Measurements from ENCODE around the gene TMEM170A. TPM values are rescaled to one million over a fixed set of nuclear protein-coding genes. Genes with fewer than 3 reads are reported as not detected.

The TMEM170A gene
- total RNA-seq, 1 experiment from 2014 or later: 46.8 TPM

DNA sequence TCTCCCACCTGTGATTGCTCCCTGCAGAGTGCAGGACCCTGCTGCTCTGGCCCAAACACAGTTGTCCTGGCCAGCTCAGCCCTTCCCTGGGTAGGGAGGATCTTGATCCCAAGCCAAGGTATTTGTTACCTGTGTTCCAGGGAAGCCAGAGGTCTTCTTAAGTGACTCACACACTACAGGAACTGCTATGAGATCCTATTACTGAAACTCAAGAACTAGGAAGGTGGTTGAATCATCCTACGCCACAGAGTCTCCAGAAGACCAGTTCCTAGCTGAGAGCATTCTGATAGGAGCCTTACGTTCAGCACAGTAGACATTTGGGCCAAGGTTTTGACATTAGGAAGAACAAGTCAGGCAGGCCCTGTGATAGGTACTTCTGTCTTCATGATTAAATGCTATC lies 18.7 kb upstream of the TMEM170A start:
- H3T11ph ChIP-seq (ENCODE audit: low read length): no peak overlapping the region
- H3K4me1 Mint-ChIP-seq: peaks cover 0 to 15% of the 10 kb centered on the region in 2 experiments; a peak in 2 of 4 replicates
- TF ChIP-seq, protein P1, sequence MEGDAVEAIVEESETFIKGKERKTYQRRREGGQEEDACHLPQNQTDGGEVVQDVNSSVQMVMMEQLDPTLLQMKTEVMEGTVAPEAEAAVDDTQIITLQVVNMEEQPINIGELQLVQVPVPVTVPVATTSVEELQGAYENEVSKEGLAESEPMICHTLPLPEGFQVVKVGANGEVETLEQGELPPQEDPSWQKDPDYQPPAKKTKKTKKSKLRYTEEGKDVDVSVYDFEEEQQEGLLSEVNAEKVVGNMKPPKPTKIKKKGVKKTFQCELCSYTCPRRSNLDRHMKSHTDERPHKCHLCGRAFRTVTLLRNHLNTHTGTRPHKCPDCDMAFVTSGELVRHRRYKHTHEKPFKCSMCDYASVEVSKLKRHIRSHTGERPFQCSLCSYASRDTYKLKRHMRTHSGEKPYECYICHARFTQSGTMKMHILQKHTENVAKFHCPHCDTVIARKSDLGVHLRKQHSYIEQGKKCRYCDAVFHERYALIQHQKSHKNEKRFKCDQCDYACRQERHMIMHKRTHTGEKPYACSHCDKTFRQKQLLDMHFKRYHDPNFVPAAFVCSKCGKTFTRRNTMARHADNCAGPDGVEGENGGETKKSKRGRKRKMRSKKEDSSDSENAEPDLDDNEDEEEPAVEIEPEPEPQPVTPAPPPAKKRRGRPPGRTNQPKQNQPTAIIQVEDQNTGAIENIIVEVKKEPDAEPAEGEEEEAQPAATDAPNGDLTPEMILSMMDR (conservative IDR thresholded peaks at IDR 0.05): no peak
- H3K27ac ChIP-seq (ENCODE audit: insufficient read length, low read depth, low read length): no peak overlapping the region
- no peak overlapping the region for H2AK5ac ChIP-seq (ENCODE audit: insufficient read length, low read length)
- no peak overlapping the region for H3K14ac ChIP-seq (ENCODE audit: insufficient read depth, low read length)
- H3K9ac ChIP-seq (ENCODE audit: extremely low read depth, insufficient read length, low read length): no peak overlapping the region
- no peaks in the 10 kb centered on the region for H3K4me1 ChIP-seq (ENCODE audit: insufficient read depth, low read length)
- no peak overlapping the region for H3K4me3 Mint-ChIP-seq
- no peaks in the 10 kb centered on the region for H3K27me3 ChIP-seq (ENCODE audit: insufficient read depth, low read length)
- no peak overlapping the region for H2BK15ac ChIP-seq (ENCODE audit: low read depth, low read length)
- H3K27ac Mint-ChIP-seq: no peak overlapping the region; a peak in 1 of 7 replicates
- no peak overlapping the region for H2BK20ac ChIP-seq (ENCODE audit: low read depth, low read length, poor library complexity, severe bottlenecking)
- no peak overlapping the region for H4K5ac ChIP-seq (ENCODE audit: insufficient read length, low read depth, low read length)
- H3K27me3 Mint-ChIP-seq (ENCODE audit: low read depth): no peaks in the 10 kb centered on the region
- H3K9me3 Mint-ChIP-seq: no peaks in the 10 kb centered on the region; a peak in 1 of 5 replicates
- no peaks in the 10 kb centered on the region for H3K79me2 ChIP-seq (ENCODE audit: insufficient read depth, low read length)
- H2BK5ac ChIP-seq (ENCODE audit: insufficient read length, low read length): no peak overlapping the region
- no peak overlapping the region for H2BK120ac ChIP-seq (ENCODE audit: low read depth, low read length, poor library complexity, severe bottlenecking)
- no peak overlapping the region for H3K23ac ChIP-seq (ENCODE audit: insufficient read length, low read depth, low read length)
- no peak overlapping the region for H2BK12ac ChIP-seq (ENCODE audit: insufficient read length, low read depth, low read length)
- no peaks in the 10 kb centered on the region for H3K23me2 ChIP-seq (ENCODE audit: insufficient read length, low read depth, low read length, poor library complexity, severe bottlenecking)
- peaks cover 14 to 44% (median 44%) of the 10 kb centered on the region in 3 experiments for H3K36me3 Mint-ChIP-seq (ENCODE audit: insufficient read depth in 1 of 3, low read depth in 3 of 3)
- no CpG with 5 or more reads among the region's 2 CpGs for WGBS (ENCODE audit: extremely low coverage, insufficient read length, low lambda C conversion rate)
- H4K8ac ChIP-seq (replicated peaks; ENCODE audit: insufficient read length, low read depth, low read length): no peak overlapping the region
- no peak overlapping the region for H2AFZ ChIP-seq (ENCODE audit: low read length)
- H4K20me1 ChIP-seq (ENCODE audit: control insufficient read depth, insufficient read depth, insufficient read length): no peaks in the 10 kb centered on the region
- H4K91ac ChIP-seq (ENCODE audit: insufficient read length, low read depth, low read length): no peak overlapping the region
- no peak overlapping the region for H3K18ac ChIP-seq (ENCODE audit: insufficient read length, low read depth, low read length)
- no peak overlapping the region for H3K56ac ChIP-seq (ENCODE audit: insufficient read length, low read depth, low read length)
- H3K79me1 ChIP-seq (ENCODE audit: insufficient read depth, low read depth, low read length, poor library complexity, severe bottlenecking): no peaks in the 10 kb centered on the region
- H3K9me3 ChIP-seq (ENCODE audit: control insufficient read depth, low read depth, low read length): no peaks in the 10 kb centered on the region
- no peak overlapping the region for H3K4ac ChIP-seq (ENCODE audit: low read depth, low read length)
- DNase-seq: no peak
- H3K4me2 ChIP-seq (ENCODE audit: insufficient read depth, insufficient read length, low read length): no peak overlapping the region

All from H9 (cell line).